ENCODE measurements around the gene C6orf89. TPM values are rescaled to one million over a fixed set of nuclear protein-coding genes. Genes with fewer than 3 reads are reported as not detected.

The C6orf89 gene
- total RNA-seq, 1 donor from 2014 or later, result 57.4 TPM

DNA sequence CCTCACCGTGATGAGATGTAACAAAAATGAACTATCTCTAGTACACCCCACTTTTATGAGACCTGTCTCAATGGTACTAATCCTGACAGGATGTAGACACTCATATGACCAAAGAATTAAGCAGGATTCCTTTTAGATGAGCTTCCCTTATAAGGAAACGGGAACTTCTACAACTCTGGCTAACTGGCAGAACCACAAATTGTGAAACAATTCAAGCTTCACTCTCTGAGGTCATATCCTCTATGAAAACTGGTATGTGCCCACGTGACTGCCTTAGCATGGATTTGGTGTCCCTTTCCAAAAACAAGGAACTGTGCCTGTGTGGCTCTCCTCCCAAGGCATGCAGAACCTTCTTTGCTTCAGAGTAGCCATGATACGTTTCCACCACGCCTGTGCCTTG is 32.4 kb upstream of the C6orf89 start:
- Mint-ChIP-seq H3K4me3 (ENCODE audit: unreplicated experiment) (no peak overlapping the region), H3K4me1 (ENCODE audit: low read depth) (peaks cover 32% of the 10 kb centered on the region), H3K36me3 (ENCODE audit: low read depth) (peaks cover 14% of the 10 kb centered on the region), H3K27ac (ENCODE audit: unreplicated experiment) (peak overlapping the region; percentile 30), H3K9me3 (ENCODE audit: low read depth) (peaks cover 5% of the 10 kb centered on the region), H3K27me3 (ENCODE audit: low read depth) (no peaks in the 10 kb centered on the region)
- TF ChIP-seq, protein P1, sequence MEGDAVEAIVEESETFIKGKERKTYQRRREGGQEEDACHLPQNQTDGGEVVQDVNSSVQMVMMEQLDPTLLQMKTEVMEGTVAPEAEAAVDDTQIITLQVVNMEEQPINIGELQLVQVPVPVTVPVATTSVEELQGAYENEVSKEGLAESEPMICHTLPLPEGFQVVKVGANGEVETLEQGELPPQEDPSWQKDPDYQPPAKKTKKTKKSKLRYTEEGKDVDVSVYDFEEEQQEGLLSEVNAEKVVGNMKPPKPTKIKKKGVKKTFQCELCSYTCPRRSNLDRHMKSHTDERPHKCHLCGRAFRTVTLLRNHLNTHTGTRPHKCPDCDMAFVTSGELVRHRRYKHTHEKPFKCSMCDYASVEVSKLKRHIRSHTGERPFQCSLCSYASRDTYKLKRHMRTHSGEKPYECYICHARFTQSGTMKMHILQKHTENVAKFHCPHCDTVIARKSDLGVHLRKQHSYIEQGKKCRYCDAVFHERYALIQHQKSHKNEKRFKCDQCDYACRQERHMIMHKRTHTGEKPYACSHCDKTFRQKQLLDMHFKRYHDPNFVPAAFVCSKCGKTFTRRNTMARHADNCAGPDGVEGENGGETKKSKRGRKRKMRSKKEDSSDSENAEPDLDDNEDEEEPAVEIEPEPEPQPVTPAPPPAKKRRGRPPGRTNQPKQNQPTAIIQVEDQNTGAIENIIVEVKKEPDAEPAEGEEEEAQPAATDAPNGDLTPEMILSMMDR (IDR thresholded peaks at IDR 0.05), result no peak
- no peak for DNase-seq (ENCODE audit: low spot score)

DNA sequence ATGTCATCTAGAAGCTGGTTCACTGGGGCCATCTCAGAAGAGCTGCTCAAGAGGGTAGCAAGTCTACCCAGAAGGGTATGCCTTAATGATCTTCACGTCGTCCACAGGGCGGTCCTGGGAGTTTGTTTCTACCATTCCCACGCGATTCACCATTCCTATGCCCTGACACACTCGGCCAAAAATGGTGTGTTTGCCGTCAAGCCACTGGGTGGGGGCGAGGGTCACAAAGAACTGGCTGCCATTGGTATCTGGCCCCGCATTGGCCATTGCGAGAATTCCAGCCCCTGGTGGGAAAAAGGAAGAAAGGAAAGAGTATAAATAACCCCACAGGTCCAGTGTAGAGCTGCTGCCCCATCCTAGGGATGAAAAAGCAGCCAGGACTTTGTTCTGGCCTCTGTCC is 30.0 kb upstream of the C6orf89 start:
- Mint-ChIP-seq H3K4me1 (ENCODE audit: low read depth) (peaks cover 27% of the 10 kb centered on the region), H3K4me3 (ENCODE audit: unreplicated experiment) (no peak overlapping the region), H3K27me3 (ENCODE audit: low read depth) (no peaks in the 10 kb centered on the region), H3K36me3 (ENCODE audit: low read depth) (peaks cover 14% of the 10 kb centered on the region), H3K9me3 (ENCODE audit: low read depth) (peaks cover 4% of the 10 kb centered on the region), H3K27ac (ENCODE audit: unreplicated experiment) (no peak overlapping the region)
- DNase-seq (ENCODE audit: low spot score), result no peak
- TF ChIP-seq, protein P1 (IDR thresholded peaks at IDR 0.05), result no peak

DNA sequence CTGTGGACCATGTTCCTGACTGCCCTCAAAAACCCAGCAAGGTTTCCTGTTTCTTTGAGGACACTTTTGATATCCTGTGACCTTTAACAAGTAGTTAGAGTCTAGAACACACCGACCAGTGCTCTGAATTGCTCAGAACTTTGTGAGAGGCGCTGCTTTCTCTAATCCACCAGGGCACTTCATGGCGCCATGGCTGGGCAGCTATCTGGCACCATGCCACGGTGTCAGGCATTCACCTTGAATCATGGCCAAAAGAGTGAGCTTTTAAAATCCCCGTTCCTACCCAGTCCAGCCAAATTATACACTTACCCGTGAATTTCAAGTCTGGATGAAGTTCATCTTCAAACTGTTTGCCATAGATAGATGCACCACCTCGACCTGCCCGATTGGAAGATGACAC is 29.5 kb upstream of the C6orf89 start:
- Mint-ChIP-seq H3K27me3 (ENCODE audit: low read depth) (no peaks in the 10 kb centered on the region), H3K36me3 (ENCODE audit: low read depth) (peaks cover 12% of the 10 kb centered on the region)

DNA sequence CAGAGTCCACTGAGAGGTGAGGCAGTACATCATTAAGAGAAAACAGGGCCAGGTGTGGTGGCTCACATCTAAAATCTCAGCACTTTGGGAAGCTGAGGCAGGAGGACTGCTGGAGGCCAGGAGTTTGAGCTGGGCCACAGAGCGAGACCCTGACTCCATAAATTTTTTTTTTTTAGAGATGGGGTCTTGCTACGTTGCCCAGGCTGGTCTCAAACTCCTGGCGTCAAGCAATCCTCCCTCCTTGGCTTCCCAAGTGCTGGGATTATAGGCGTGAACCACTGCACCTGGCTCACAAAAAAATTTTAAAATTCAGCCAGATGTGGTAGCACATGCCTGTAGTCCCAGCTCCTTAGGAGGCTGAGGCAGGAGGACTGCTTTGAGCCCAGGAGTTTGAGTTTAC is 28.4 kb upstream of the C6orf89 start:
- TF ChIP-seq, protein P1 (IDR thresholded peaks at IDR 0.05), result no peak
- H3K27me3 Mint-ChIP-seq (ENCODE audit: low read depth), result no peaks in the 10 kb centered on the region
- H3K4me3 Mint-ChIP-seq (ENCODE audit: unreplicated experiment), result no peak overlapping the region
- H3K4me1 Mint-ChIP-seq (ENCODE audit: low read depth), result peaks cover 27% of the 10 kb centered on the region
- H3K27ac Mint-ChIP-seq (ENCODE audit: unreplicated experiment), result no peak overlapping the region
- peaks cover 12% of the 10 kb centered on the region for H3K36me3 Mint-ChIP-seq (ENCODE audit: low read depth)
- no peak for DNase-seq (ENCODE audit: low spot score)
- H3K9me3 Mint-ChIP-seq (ENCODE audit: low read depth), result no peaks in the 10 kb centered on the region

More for the DNA sequence above, 29.5 kb upstream of the C6orf89 start:
- Mint-ChIP-seq H3K4me1 (ENCODE audit: low read depth) (peaks cover 27% of the 10 kb centered on the region), H3K4me3 (ENCODE audit: unreplicated experiment) (no peak overlapping the region), H3K27ac (ENCODE audit: unreplicated experiment) (no peak overlapping the region), H3K9me3 (ENCODE audit: low read depth) (no peaks in the 10 kb centered on the region)
- TF ChIP-seq, protein P1 (IDR thresholded peaks at IDR 0.05), result no peak
- DNase-seq (ENCODE audit: low spot score), result no peak

DNA sequence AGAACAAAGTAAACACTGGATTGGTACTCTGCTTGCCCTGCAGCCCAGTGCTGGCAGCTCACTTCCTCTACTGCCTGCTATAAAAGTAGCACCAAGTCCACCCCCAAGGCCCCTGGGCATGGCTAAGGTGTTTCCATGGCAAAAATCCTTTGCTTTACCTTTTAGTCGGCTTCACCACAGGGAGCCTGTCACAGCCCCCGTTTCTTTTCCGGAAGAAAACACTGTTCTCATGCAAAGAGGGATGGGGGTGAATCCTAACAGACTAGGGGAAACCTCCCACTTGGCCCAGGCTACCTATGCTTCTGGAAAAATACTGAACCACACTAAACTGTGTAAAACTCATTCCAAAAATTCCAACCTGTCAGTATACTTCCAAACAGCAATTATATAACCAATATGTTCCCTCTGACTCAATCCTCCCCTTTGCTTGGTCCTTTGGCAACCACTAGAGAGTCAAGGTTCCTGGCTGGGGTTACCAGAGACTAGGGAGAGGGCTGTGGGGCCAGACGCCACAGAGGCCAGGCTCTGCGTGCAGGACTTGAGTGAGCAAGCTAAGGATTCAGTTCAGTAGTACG is 27.3 kb upstream of the C6orf89 start:
- no peak for DNase-seq (ENCODE audit: low spot score)
- Mint-ChIP-seq H3K4me3 (ENCODE audit: unreplicated experiment) (no peak overlapping the region), H3K9me3 (ENCODE audit: low read depth) (no peaks in the 10 kb centered on the region), H3K36me3 (ENCODE audit: low read depth) (peaks cover 17% of the 10 kb centered on the region), H3K27ac (ENCODE audit: unreplicated experiment) (peak overlapping the region; percentile 60), H3K4me1 (ENCODE audit: low read depth) (peaks cover 15% of the 10 kb centered on the region), H3K27me3 (ENCODE audit: low read depth) (no peaks in the 10 kb centered on the region)
- TF ChIP-seq, protein P1 (IDR thresholded peaks at IDR 0.05), result no peak
